Choroid plexus epithelial cell (primary cell): ENCODE data around the gene GLE1.

Experiments
- DNase-seq: peaks from one replicate; pipeline ENCODE4 v3.0.0-alpha.2; 2010; ENCODE audit warnings: low read depth
- H3K4me3 ChIP-seq: 2 replicates; pipeline ENCODE4 v1.5.1; 2011; ENCODE audit warnings: low read depth, mild to moderate bottlenecking, control low read depth, low read length, moderate library complexity
- TF ChIP-seq, protein P1 (sequence below): conservative IDR thresholded peaks from 2 replicates; pipeline ENCODE4 v1.5.1; 2011; ENCODE audit warnings: low read depth, mild to moderate bottlenecking, control low read depth, inconsistent platforms, low read length, moderate library complexity

Gene GLE1, protein sequence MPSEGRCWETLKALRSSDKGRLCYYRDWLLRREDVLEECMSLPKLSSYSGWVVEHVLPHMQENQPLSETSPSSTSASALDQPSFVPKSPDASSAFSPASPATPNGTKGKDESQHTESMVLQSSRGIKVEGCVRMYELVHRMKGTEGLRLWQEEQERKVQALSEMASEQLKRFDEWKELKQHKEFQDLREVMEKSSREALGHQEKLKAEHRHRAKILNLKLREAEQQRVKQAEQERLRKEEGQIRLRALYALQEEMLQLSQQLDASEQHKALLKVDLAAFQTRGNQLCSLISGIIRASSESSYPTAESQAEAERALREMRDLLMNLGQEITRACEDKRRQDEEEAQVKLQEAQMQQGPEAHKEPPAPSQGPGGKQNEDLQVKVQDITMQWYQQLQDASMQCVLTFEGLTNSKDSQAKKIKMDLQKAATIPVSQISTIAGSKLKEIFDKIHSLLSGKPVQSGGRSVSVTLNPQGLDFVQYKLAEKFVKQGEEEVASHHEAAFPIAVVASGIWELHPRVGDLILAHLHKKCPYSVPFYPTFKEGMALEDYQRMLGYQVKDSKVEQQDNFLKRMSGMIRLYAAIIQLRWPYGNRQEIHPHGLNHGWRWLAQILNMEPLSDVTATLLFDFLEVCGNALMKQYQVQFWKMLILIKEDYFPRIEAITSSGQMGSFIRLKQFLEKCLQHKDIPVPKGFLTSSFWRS

DNA sequence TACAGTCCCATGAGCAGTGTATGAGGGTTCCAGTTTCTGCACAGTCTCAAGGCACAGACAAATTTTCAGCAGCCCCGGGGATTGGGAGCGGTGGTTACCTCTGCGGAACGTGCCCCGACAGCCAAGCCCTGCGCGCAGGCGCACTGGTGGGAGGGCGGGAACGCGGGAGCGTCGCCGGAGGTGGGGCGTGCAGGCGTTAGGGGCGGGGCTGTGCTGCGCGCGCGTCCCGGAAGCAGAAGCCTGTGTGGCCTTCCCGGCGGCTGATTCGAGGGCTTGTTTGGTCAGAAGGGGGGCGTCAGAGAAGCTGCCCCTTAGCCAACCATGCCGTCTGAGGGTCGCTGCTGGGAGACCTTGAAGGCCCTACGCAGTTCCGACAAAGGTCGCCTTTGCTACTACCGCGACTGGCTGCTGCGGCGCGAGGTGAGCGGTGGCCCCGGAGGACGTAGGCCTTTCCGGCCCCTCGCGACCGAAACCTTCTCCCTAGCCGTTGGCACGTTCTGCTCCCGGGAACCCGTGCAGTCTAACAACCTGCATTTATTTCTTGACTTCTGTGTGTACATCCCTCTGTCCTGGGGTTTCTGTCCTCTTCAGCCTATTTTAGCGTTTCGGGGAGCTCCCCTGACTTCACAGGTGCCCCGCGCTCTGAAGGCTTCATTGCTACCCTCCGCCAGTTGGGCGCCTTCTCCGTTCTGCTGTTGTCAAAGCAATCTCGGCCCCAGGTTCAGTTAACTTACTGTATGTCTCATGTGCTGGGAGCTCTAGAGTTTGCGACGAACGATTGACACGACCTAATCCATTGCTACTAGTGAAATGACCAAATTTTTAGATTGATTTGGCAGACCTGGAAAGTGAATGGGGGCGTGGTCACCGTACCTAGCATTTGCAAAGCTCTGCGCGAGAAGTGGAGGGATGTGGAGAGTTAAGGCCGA is at the start of gene GLE1:
Gene GLE1 (plus strand): TSS at position 235 of the 929 bp plus-strand sequence. CDS start 87 bp downstream, at position 322.
- peak within 1 kb of the TSS; percentile 99 for H3K4me3 ChIP-seq
- peak; percentile 92 for DNase-seq
- TF ChIP-seq, protein P1, sequence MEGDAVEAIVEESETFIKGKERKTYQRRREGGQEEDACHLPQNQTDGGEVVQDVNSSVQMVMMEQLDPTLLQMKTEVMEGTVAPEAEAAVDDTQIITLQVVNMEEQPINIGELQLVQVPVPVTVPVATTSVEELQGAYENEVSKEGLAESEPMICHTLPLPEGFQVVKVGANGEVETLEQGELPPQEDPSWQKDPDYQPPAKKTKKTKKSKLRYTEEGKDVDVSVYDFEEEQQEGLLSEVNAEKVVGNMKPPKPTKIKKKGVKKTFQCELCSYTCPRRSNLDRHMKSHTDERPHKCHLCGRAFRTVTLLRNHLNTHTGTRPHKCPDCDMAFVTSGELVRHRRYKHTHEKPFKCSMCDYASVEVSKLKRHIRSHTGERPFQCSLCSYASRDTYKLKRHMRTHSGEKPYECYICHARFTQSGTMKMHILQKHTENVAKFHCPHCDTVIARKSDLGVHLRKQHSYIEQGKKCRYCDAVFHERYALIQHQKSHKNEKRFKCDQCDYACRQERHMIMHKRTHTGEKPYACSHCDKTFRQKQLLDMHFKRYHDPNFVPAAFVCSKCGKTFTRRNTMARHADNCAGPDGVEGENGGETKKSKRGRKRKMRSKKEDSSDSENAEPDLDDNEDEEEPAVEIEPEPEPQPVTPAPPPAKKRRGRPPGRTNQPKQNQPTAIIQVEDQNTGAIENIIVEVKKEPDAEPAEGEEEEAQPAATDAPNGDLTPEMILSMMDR, result no peak

DNA sequence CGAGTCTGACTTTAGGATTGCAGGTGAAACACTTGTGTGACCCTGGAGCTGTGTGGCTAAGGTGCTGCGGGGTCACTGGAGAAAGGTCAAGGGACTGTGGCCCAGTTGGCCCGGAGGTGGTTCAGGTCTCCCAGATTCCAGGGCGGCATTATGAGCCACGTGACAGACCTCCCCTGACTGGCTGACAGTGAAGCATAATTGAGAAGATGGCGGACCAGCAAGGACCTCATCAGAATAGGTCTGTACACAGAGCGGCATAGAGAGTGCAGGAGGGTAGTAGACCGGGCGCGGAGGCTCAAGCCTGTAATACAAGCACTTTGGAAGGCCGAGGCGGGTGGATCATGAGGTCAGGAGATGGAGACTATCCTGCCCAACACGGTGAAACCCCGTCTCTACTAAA is 49.5 kb upstream of the GLE1 start:
- no peak overlapping the region for H3K4me3 ChIP-seq

DNA sequence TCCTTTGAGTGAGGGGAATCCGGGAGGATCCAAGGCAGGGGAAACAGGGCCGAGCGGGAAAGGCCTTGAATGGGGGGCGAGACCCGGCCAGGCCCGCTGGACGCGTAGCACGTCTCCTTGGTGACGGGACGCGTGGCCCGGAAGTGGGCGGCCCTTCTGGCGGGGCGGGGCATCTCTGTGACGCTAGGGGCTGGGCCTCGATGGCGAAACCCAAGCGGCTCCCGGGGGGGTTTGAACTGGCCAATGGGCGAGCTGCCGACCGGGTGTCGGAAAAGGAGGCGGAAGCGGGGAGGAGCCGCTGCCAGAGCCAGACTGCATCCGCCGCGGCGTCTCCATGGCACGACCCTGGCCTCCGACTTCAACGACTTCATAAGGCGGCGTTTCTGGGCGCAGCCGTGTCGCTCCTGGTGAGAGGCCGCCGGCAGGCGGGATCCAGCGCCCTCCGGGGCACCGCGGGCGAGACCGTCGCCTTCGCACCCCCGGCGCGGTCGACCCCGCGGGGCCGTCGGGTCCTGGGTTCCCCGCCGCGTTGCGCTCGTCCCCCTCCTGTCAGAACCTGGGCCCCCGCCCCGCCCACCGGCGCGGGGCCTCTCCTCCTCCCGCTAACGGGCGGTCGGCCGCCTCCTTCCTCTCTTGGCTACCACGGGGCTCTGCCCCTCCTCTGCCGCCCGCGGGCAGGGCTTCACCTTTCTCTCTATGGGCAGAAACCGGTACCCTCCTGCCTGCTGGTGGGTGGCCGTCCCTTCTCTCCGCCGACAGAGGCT is 48.5 kb upstream of the GLE1 start, which contains the start of gene ODF2:
Gene ODF2 (plus strand): TSS at position 158 of the 764 bp plus-strand sequence. CDS start 86 bp downstream, at position 244.
- peak; percentile 96 for DNase-seq
- TF ChIP-seq, protein P1, result no peak
- H3K4me3 ChIP-seq, result peak within 1 kb of the TSS; percentile 78

More for the DNA sequence above, 49.5 kb upstream of the GLE1 start:
- no peak for DNase-seq
- TF ChIP-seq, protein P1, result no peak

DNA sequence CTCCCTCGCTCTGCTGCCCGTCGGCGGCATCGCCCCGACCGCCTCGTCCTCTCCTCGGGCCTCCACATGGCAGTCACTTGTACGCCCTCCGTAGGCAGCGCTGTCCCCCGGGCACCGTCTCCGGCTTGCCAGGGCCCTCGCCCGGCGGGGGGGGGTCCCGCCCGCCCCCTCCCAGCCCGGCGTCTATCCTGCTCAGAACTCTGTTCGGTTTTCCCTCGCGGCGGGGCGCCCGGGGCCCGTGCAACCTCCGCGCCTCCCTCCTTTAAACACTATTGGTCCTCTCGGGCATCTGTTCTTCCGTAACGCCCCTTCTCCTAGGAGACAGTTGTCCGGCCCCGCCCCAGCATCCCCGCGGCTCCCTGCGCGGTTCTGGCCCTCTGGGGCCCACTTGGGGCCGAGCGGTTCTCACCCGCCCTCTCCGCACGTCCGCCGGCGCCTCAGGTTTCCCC is 47.9 kb upstream of the GLE1 start:
- DNase-seq, result peak; percentile 79
- TF ChIP-seq, protein P1, result no peak
- peak overlapping the region; percentile 78 for H3K4me3 ChIP-seq

DNA sequence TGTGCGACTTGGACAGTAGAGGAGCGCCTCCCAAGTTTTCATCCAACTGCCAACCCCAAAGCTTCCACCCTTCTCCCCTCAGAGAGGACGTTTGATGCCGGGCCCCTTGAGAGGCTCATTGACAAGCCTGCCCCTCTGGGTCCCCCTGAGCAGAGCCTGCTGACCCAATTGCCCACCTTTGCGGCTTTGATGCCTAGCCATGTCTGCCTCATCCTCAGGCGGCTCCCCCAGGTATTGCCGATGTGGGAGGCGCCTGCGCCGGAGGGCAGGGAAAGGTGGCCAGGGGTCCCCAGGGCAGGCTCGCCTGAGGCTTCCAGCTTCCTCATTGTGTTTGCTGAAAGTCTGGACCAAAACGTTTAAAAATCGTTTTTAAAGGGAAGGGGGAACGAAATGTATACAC is 47.3 kb upstream of the GLE1 start:
- peak overlapping the region; percentile 78 for H3K4me3 ChIP-seq
- DNase-seq, result no peak
- TF ChIP-seq, protein P1, result no peak

DNA sequence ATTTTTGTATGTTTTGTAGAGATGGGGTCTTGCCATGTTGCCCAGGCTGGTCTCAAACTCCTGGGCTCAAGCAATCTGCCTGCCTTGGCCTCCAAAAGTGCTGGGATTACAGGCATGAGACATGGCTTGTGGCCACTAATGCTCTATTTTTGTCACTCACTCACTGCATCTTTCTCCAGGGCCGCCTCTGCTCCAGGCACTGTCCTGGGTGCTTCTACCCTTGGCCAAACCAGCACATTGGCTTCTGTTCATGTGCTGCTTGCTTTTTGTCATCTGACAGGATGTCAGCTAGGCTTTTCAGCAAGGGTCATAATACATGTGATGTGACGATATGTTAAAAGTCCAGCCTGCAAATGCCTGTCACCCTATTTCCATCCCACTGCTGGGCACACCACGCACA is 45.5 kb upstream of the GLE1 start:
- DNase-seq, result no peak
- TF ChIP-seq, protein P1, result no peak
- H3K4me3 ChIP-seq, result no peak overlapping the region
